Skeletal muscle tissue (tissue), 2 donors: Measurements from ENCODE around the gene OGFR. TPM values are rescaled to one million over a fixed set of nuclear protein-coding genes. Genes with fewer than 3 reads are reported as not detected.

ENCODE experiments used
- small RNA-seq: library from RNA; depleted of rRNA; stranded (forward); fragments of <200 nt; gene quantifications from one replicate; pipeline ENCODE3, GENCODE V24; 2014
- total RNA-seq: library from RNA; depleted of rRNA; stranded (reverse); fragments of >200 nt; gene quantifications from one replicate; pipeline ENCODE4 v1.2.3, GENCODE V29; 2014

OGFR gene
- total RNA-seq, 1 donor from 2014 or later: 13.6 TPM

Small RNA genes within 50 kb of the gene (small RNA-seq; reads per million reads assigned to genes)
- not detected for gene DPH3P1

Other genes starting within 250 kb of the OGFR start
- not detected for gene SLCO4A1, start 162.3 kb upstream of the OGFR start, total RNA-seq
- gene NTSR1, start 96.0 kb upstream of the OGFR start, total RNA-seq: under 0.01 TPM
- gene MRGBP, start 8.4 kb upstream of the OGFR start, total RNA-seq: 5.7 TPM
- gene COL9A3, start 12.2 kb downstream of the OGFR start, total RNA-seq: 8.9 TPM
- gene TCFL5, start 57.0 kb downstream of the OGFR start, total RNA-seq: 6.3 TPM
- 35.0 TPM for gene DIDO1, start 121.7 kb downstream of the OGFR start, total RNA-seq
- gene GID8, start 133.3 kb downstream of the OGFR start, total RNA-seq: 28.7 TPM
- gene SLC17A9, start 147.9 kb downstream of the OGFR start, total RNA-seq: not detected
- not detected for gene BHLHE23, start 202.1 kb downstream of the OGFR start, total RNA-seq